GM18909 (cell line): ENCODE results near the gene PXDN.
"Not testable (repeated sequence)": the region's sequence is repeated elsewhere in the genome, so short reads cannot be mapped to it uniquely, and the experiment has no call there.

ENCODE experiments used
- ATAC-seq: cut with Tn5 transposase; IDR thresholded peaks from one replicate; pipeline ENCODE4 v1.9.1; 2021; ENCODE audit warnings: mild to moderate bottlenecking; ENCODE audit not compliant: unreplicated experiment, poor library complexity

The PXDN gene

DNA sequence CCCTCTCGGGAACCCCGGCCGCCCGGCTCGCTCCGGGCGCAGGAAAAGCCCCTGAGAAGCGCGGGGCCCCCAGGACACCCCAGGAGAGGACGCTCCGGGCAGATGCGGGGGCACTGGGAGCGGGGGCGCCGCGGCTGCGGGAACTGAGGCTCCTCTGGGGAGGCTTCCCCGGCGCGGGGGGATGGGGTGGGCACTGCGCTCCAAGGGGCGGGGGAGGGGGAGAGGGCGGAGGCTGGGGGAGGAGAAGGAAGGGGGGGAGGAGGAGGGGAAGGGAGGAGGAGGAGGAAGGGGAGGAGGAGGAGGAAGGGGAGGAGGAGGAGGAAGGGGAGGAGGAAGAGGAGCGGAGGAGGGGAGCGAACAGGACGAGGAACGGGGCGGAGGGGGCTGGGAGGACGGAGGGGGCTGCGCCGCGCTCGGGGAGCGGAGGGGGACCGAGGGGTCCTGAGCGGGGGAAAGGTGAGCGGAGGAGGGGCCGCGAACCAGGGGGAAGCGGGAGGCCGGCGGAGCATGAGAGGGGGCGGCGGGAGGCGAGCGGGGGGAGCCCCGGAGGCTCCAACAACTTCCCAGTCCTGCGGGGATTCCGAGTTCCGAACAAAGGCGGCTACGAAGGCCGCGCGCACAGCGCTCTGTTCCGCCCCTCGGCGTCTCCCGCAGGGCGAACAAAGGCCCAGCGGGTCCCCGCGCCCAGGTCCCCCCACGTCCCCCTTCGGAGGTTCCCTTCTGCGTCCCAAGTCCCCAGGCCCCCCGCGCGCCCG, 742 bp downstream of the PXDN start:
- no peak for ATAC-seq

DNA sequence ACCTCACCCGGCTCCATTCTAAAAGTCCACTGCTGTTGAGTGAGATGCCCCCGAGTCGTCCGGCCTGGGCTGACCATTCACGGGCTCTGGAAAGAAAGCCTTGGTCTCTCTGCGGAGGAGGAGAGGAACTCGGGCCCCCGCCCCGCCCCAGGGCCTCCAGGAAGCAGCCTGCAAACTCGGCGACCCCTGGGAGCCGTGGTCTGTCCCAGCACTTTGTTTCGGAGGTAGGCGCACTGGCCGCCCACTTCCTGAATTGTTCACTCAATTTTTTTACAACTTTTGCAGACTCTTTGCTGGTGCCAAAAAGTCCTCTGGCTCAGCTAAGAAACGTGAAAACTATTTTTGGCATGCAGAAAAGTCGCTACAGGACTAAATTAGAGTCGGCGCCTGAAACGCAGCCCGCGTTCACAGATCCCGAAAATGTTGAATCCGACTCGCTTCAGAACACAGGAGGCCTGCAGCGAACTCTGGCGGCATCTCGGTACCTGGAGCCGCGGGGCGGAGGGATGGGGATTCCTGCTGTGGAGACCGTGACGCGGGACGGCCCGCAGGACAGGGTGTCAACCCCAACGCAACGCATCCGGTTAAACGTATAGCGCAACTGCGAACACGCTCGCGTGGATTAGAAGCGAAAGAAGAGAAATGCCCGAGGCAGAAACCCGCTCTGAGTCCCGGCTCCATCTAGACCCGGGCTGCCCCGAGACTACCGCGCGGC, 1.5 kb downstream of the PXDN start:
- ATAC-seq = no peak

GRCh38 chr2:1742301-1742680, 2.0 kb downstream of the PXDN start:
- peak; percentile 46 for ATAC-seq

- ATAC-seq = no peak
Observed at GRCh38 chr2:1741851-1742250, 2.5 kb downstream of the PXDN start.

GRCh38 chr2:1740716-1741589, 3.4 kb downstream of the PXDN start:
- no peak for ATAC-seq

DNA sequence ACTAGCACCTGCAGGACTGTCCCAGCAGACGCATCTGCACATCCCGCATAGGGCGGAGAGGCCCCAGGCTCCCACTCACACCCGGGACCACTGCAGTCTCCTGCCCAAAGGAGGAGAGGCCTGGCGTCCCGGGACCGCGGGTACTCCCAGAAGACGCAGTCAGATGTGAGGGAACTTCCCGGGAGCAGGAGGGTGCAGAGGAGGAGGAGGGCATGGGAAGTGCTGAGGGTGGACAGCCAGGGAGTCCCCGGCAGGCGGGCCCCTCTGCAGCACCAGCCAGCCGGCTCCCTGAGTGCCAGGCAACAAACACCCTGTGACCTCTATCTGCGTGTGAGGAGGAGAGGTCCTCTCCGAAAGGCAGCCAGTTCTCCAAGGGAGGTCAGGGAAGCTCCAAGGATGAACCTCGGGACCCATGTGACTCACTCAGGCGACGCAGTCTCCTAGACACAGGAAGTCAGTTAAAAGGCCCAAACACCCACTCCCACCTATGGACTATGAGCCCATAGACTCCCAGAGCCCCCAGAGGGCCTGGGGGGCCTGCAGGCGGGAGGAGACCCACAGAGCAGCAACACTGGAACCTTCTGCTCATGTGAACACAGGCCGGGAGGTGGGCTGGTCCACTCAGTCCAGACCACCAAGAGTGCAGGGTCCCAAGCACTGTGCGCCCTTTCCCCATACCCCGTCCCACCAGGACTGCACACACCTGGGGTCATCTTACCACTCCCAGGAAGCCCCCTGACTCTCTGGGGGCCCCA, 4.2 kb downstream of the PXDN start:
- no peak for ATAC-seq

GRCh38 chr2:1739322-1739957, 4.9 kb downstream of the PXDN start:
- no peak for ATAC-seq

GRCh38 chr2:1738646-1739302, 5.5 kb downstream of the PXDN start:
- no peak for ATAC-seq

DNA sequence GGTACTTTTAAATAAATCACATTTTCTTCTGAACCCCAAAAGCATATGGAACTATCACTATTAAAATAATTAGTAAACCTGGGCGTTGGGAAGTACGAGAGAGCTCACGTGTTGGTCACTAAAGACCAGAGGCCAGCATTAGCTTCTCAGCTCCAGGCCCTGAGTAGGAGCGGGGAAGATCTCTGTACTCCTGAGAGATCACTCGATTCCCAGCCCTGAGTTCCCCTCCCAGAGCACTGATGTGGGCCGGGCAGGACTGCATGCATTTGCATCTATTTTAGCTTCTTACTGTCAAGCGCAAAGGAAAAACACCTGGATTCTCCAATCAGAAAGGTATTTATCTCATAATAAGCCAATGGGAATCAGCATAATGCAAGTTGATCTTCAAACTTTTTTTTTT, 6.2 kb downstream of the PXDN start:
- no peak for ATAC-seq

DNA sequence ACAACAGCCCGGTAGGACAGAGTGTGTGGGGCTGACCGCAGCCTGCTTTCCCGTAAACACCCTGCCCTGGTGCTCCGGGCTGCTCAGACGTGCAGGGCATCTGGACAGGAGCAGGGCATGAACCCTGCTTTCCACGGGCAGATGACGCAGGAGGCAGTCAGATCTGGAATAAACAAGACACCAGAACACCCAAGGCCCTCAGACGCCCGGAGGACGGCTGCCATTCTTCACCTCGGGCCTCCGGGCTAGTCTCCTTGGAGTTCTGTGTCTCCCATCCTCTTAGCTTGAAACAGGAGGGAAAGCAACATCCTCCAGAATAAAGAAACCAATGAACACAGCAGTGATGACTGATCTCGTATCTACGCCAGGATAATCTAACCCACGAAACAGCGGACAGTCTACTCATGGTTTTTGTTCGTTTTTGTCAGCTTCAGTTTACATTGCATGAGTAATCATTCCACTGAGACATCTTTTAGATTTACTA, 7.3 kb downstream of the PXDN start:
- ATAC-seq = no peak

DNA sequence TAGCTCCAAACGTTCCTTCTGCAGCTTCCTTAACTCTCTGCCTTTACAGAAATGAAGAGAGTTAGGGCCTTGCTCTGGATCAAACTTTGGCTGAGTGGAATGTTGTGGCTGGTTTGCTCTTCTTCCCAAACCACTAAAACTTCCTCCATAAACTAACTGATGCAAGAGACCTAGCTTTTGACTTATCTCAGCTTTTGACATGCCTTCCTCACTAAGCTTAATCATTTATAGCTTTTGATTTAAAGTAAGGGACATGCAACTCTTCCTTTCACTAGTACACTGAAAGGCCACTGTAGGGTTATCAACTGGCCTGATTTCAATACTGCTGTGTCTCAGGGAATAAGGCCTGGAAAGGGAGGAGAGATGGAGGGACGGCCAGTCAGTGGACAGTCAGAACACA, 8.3 kb downstream of the PXDN start:
- ATAC-seq = no peak

DNA sequence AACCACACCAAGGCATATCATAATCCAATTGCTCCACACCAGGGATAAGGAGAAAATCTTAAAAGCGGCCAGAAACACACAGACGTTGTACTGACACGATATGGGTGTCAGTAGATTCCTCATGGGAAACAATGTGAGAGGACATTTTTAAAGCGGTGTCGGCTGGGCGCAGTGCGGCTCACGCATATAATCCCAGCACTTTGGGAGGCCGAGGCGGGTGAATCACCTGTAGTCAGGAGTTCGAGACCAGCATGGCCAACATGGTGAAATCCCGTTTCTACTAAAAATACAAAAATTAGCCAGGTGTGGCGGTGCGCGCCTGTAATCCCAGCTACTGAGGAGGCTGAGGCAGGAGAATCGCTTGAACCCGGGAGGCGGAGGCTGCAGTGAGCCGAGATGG, 11.0 kb downstream of the PXDN start:
- not testable (repeated sequence) for ATAC-seq

- ATAC-seq = no peak
Observed at GRCh38 chr2:1731963-1732768, 12.1 kb downstream of the PXDN start.

- no peak for ATAC-seq
Observed at GRCh38 chr2:1731447-1731962, 12.8 kb downstream of the PXDN start.

GRCh38 chr2:1730015-1730927, 14.0 kb downstream of the PXDN start:
- no peak for ATAC-seq

DNA sequence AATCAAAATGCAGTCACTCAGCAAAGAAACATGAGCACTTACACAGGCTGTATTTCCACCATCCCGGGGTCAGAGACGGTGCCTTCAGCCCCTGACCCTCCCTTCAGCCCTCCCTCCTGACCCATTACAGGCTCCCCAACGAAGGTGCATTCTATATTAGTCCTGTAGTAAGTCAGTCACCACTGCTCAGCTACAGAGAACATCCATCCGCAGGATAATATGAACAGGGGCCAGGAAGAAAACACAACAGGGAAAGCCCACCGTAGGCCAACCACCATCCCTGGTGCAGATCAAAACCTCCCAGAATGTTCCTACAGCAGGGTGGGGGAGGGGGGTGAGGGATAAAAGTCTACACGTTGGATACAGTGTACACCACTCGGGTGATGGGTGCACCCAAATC, 15.1 kb downstream of the PXDN start:
- no peak for ATAC-seq

DNA sequence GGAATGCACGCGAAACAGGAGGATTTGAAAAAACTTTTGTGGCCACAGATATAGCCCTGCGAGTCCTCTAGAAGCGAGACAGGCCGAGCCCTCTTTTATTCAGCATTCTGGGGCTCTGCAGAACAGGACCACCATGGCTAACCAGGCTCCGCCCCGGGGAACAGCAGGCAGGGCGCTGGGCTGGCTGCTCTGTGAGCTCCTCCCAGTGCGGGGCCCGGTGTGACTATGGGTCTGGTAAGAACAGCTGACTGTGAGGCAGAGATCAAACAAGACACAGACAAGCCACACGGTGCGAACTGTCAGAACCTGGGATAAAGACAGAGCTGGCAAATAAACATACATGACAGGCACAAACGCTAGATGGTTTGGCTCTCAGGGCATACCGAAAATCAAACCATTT, 15.5 kb downstream of the PXDN start:
- no peak for ATAC-seq
